Right cardiac atrium (tissue), 5 donors: ENCODE data around the gene IST1. TPM values are rescaled to one million over a fixed set of nuclear protein-coding genes. Genes with fewer than 3 reads are reported as not detected.

ENCODE experiments used
- ATAC-seq, 2 donors: fragments of 200-7000 bp; cut with Tn5 transposase; one replicate each; pipeline versions ENCODE4 v1.8.0 to v1.9.1; 2020; ENCODE audit warnings: moderate library complexity in 2 of 2, mild to moderate bottlenecking in 1 of 2
- DNase-seq, 3 donors: peaks; one replicate each; pipeline ENCODE4 v3.0.0-alpha.2; 2020
- H3K27ac ChIP-seq: one replicate; pipeline ENCODE4 v1.5.1; 2013; ENCODE audit warnings: mild to moderate bottlenecking, low read length, control low read depth, moderate library complexity
- H3K27me3 ChIP-seq: one replicate; pipeline ENCODE4 v1.6.1; 2013; ENCODE audit not compliant: control insufficient read depth, insufficient read depth
- H3K4me1 ChIP-seq: one replicate; pipeline ENCODE4 v1.6.1; 2013; ENCODE audit warnings: low read length; ENCODE audit not compliant: control insufficient read depth, insufficient read depth
- H3K4me3 ChIP-seq: one replicate; pipeline ENCODE4 v1.5.1; 2013; ENCODE audit warnings: low read length, control low read depth
- H3K9me3 ChIP-seq: one replicate; pipeline ENCODE4 v1.6.1; 2013; ENCODE audit warnings: low read length; ENCODE audit not compliant: control insufficient read depth
- WGBS: extraction: QIAGEN DNeasy Blood & Tissue Kit; methylation state at CpG from one replicate; pipeline ENCODE4 v1.1.7; 2013; 5-methylcytosine and 5-hydroxymethylcytosine counted together
- intact Hi-C, 4 donors: fragments of 100-400 bp; cut with DNase I; formaldehyde crosslinking; loops; one replicate each; pipeline versions ENCODE4 v1.11.0 to v1.14.0; 2022 to 2023
- polyA plus RNA-seq: library from polyadenylated mRNA; stranded (reverse); fragments of 200-250 nt; gene quantifications from one replicate; pipeline ENCODE4 v1.2.3, GENCODE V29; 2013
- total RNA-seq, 4 donors: library from RNA; stranded (reverse); fragmentation: NEBNext Ultra II Directional; extraction: Animal tissue kit (Norgen Biotek cat#: 25700); gene quantifications; one replicate each; pipeline ENCODE4 v1.2.1, GENCODE V29; 2021
- donor health status: healthy with polysubstance abuse.
- donor health status: DM: no; HTN: yes; CAD: no.
- donor health status: DM: no; HTN: no; CAD: no.
- donor health status: DM: no; HTN: yes; CAD: no; lungs with severe emphysema.
- donor health status: DM: yes; HTN: yes; CAD: no.

Gene IST1
- total and polyA plus RNA-seq, 5 donors = 89.5 to 148 (median 132) TPM

DNA sequence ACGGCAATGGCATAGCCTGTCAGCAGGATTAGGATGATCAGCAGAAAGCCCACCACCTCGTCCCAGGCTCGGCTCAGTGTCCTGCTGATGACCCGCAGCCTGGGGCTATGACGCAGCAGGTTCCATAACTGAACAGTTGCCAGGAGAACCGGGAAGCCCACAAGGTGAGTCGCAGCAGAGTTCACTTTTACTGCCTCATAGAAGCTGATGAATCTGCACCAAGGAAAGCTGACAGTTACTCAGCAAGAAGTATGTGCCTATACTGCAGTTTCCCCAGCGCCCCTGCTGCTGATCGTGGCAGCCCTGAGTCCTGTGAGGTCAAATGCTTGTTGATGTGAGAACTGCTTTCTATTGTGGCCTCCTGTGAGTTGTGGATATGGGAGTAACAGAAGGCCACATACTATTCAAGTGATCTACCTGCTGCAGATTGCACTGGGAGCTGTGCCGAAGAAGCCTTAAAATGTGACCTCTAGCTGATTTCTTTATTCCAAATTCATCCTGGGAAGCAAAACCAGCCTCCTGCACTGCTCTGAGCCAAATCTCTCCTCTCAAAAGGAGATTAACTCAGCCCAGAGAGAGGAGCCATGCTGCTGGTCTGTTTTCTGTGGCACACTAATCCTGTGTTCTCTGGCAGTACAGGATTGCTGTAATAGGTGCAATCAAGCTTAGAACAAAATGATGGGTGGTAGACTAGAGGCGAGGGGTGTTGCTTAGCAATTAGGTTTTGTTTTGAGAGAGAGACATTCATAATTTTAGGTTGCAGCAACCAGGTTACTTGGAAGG, 38.8 kb downstream of the IST1 start:
- H3K4me1 ChIP-seq = peaks cover 2% of the 10 kb centered on the region
- no peak overlapping the region for H3K4me3 ChIP-seq
- ATAC-seq = no peak
- no peak for DNase-seq
- intact Hi-C loops = no loop called here
- H3K27ac ChIP-seq = no peak overlapping the region
- 70% methylated on average over 11 of the region's 11 CpGs for WGBS
- no peaks in the 10 kb centered on the region for H3K9me3 ChIP-seq
- H3K27me3 ChIP-seq = no peaks in the 10 kb centered on the region

DNA sequence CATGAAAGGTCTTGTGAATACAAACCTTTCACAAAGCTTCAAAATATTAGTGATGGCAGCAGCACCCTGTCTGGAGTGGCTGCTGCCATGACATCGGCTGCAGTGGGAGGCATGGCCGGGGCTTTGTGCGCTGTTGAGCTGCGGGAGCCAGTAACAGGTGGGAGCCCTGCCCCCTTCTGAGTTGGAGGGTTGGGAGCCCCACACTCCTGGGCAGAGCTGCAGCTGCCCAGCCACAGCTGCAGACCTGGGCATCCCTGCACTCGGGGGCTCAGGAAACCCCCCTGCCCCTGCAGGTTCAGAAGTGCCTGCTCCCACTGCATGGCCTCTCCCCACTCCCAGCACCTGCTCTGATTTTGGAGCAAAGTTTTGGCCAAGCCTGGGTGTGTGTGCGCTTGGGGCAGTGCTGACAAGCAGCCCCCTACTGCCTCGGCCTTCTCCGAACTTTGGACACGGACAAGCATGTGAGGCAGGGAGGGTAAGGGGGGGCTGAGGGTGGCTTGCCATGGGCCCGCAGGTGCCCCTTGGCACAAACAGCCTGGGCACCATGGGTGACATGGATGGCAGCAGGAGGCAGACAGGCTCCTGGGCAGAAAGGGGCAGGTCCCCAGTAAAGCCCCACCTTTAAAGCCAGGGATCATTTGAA, 42.7 kb downstream of the IST1 start:
- Histone ChIP-seq H3K4me1 (no peaks in the 10 kb centered on the region), H3K9me3 (no peaks in the 10 kb centered on the region), H3K27me3 (no peaks in the 10 kb centered on the region), H3K4me3 (no peak overlapping the region), H3K27ac (no peak overlapping the region)
- intact Hi-C loops = no loop called here
- DNase-seq = peak in 1 of 3 donors; percentile 30
- peak in 1 of 2 donors; percentile 19 for ATAC-seq
- 82% methylated on average over 10 of the region's 10 CpGs for WGBS

DNA sequence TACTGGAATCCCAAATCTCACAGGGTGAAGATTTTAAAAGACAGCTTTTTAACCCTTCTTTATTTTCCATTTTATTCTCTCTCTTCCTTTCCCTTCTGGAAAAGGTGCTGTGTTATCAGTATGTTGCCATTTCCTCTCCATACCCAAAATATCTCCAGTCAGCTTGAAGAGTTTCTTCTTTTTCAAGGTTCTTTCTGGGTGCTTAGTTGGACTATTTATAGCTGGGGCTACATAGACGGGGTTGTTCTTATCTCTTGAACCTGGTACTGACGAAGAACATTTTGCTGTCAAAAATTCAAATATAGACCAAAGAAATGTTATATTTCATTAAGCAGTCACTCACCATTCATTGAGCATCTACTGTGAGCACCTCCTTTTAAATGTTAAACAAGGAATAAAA, 48.6 kb downstream of the IST1 start:
- DNase-seq (no peak), ATAC-seq (no peak)
- H3K4me1 ChIP-seq = no peaks in the 10 kb centered on the region
- no peak overlapping the region for H3K27ac ChIP-seq
- 10% methylated on average over 2 of the region's 2 CpGs for WGBS
- H3K4me3 ChIP-seq = no peak overlapping the region
- intact Hi-C loops = loop anchor here in 1 of 4 donors (10.0 kb wide), 1 partner anchor 59 kb away; the partner anchor contains the start of gene ZNF821
- H3K27me3 ChIP-seq = no peaks in the 10 kb centered on the region
- no peaks in the 10 kb centered on the region for H3K9me3 ChIP-seq

DNA sequence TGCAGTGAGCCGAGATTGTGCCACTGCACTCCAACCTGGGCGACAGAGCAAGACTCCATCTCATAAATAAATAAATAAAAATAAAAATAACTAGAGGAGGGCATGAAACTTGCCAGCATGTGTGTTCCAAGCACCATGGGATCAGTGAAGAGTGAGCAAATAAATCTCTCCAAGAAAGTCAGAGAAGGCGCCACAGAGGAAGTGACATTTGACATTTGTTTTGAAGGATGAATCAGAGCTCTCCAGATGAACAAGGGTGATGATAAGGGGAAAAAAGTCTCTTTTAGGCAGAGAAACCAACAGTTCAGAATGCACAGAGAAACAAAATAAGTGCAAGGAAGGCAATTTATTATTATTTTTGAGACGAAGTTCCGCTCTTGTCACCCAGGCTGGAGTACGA, 50.3 kb downstream of the IST1 start:
- no peaks in the 10 kb centered on the region for H3K9me3 ChIP-seq
- no peak for ATAC-seq
- H3K4me1 ChIP-seq = no peaks in the 10 kb centered on the region
- 69% methylated on average over 6 of the region's 6 CpGs for WGBS
- intact Hi-C loops = loop anchor here in 1 of 4 donors (10.0 kb wide), 1 partner anchor 61 kb away; the partner anchor contains the start of gene ZNF821
- H3K27me3 ChIP-seq = no peaks in the 10 kb centered on the region
- no peak overlapping the region for H3K4me3 ChIP-seq
- DNase-seq = no peak
- H3K27ac ChIP-seq = no peak overlapping the region

DNA sequence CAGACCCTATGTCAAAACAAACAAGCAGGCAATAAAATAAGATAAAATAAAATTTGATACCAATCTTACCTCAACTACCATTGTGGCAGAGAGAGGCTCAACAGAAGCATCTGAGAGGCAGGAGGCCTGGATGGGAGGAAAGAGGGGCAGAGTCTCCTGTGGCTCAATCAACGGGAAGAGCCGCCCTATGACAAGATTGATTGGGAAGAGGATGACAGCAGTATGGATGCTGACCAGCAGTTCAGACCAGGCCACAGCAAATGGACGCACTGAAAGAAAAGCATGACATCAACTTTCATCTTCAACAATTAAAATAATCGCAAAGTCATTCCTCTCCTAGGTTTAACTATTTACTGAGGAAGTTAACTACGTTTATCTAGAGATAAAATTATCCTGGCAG, 57.5 kb downstream of the IST1 start:
- intact Hi-C loops = no loop called here
- DNase-seq = no peak
- 39% methylated on average over 5 of the region's 5 CpGs for WGBS
- no peak for ATAC-seq
- Histone ChIP-seq H3K9me3 (no peaks in the 10 kb centered on the region), H3K4me3 (no peak overlapping the region), H3K27me3 (no peaks in the 10 kb centered on the region), H3K4me1 (no peaks in the 10 kb centered on the region), H3K27ac (no peak overlapping the region)

DNA sequence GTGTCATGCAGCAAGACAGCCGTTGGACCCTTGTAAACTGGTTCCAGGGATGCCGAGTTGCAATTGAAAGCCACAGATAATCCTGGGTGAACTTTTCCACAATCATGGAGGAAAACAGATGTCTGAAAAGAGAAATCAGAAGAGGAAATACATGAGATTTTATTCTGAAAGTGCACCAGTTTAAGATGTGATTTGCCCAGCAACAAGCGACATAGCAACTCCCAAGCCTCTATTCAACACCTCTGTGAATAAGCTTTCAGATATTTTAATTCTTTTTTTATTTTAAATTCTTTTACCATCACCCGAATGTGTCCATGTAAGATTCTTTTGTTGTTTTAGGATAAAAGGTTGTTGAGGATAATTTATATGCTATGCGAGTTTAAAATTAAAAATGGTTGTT, 58.8 kb downstream of the IST1 start:
- ATAC-seq (no peak), DNase-seq (no peak)
- no peaks in the 10 kb centered on the region for H3K9me3 ChIP-seq
- WGBS = 71% methylated on average over 5 of the region's 5 CpGs
- intact Hi-C loops = no loop called here
- no peak overlapping the region for H3K27ac ChIP-seq
- no peak overlapping the region for H3K4me3 ChIP-seq
- H3K4me1 ChIP-seq = no peaks in the 10 kb centered on the region
- no peaks in the 10 kb centered on the region for H3K27me3 ChIP-seq

DNA sequence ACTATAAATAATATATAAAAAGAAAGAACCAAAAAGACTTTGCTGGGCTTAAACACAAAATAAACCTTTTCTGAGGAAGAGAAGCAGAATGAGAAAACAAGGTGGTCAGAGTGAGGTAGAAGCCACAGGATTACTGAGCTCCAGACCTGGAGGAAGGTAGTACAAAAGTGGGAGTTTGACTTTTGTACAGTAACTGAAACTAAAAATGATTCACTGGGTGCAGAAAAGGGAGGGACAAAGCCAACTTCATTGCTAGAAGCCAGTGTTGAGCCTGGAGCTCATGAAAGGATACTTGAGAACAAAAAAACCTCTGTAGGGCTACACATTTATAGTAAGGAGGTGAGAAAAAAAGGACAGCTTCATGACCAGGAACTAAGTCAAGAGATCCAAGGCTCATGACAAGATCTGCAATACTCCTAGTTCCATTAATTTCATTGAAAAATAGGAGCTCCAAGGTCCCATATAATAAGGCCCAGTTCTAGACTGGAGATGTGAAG, 59.4 kb downstream of the IST1 start:
- H3K4me1 ChIP-seq = no peaks in the 10 kb centered on the region
- H3K27ac ChIP-seq = no peak overlapping the region
- ATAC-seq (no peak), DNase-seq (no peak)
- no peaks in the 10 kb centered on the region for H3K27me3 ChIP-seq
- intact Hi-C loops = no loop called here
- no peaks in the 10 kb centered on the region for H3K9me3 ChIP-seq
- no peak overlapping the region for H3K4me3 ChIP-seq

DNA sequence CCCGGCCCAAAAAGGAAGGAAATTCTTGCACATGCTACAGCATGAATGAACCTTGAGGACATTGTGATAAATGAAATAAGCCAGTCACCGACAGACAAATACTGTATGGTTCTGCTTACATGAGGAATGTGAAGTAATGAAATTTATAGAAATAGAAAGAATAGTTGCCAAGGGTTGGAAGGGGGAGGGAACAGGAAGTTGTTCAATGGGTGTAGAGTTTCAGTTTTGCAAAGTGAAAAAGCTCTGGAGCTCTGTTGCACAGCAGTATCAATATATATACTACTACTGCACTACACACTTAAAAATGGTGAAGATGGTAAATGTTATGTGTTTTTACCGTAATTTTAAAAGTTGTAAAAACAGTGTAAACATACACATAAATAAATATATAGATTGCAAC, 61.2 kb downstream of the IST1 start:
- intact Hi-C loops = no loop called here
- H3K4me1 ChIP-seq = no peaks in the 10 kb centered on the region
- H3K27ac ChIP-seq = no peak overlapping the region
- H3K9me3 ChIP-seq = no peaks in the 10 kb centered on the region
- DNase-seq (no peak), ATAC-seq (no peak)
- no peaks in the 10 kb centered on the region for H3K27me3 ChIP-seq
- H3K4me3 ChIP-seq = no peak overlapping the region
- WGBS = 64% methylated on average over 3 of the region's 3 CpGs

DNA sequence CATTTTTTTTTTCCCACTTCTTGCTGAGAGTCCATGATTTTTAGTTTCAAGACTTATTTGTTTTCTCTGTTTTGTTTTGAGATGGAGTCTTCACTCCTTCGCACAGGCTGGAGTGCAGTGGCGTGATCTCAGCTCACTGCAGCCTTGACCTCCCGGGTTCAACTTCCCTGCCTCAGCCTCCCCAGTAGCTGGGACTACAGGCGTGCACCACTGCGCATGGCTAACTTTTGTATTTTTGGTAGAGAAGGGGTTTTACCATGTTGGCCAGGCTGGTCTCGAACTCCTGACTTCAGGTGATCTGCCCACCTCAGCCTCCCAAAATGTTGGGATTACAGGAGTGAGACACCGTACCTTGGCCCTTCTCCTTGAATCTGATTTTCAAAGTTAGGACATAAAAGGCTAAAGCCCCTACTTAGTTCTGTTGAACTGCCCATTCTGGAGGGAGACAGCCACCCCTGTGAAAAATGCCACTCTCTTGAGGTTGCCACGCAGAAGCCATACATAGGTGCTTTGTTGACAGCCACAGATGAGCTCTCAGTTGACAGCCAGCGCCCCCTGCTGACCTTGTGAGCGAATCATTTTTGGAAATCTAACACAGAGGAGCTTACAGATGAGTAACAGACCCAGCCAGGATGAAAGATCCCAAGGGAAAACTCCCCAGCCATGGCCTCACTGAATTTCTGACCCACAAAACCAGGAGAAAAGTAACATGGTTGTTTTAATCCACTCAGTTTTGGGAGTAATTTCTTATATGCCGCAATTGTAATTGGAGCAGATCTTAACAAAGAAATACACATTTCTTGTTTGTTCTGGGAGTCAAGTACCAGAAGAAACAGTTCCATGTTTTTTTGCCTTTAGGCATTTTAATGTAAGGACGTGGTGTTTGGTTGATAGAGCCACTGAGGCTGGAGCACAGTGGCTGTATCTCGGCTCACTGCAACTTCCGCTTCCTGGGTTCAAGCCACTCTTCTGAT, 66.0 kb downstream of the IST1 start:
- Histone ChIP-seq H3K4me1 (no peaks in the 10 kb centered on the region), H3K27me3 (no peaks in the 10 kb centered on the region), H3K27ac (no peak overlapping the region), H3K4me3 (no peak overlapping the region), H3K9me3 (no peaks in the 10 kb centered on the region)
- 53% methylated on average over 14 of the region's 14 CpGs for WGBS
- DNase-seq = peak; percentile 84 to 90 (median 89)
- intact Hi-C loops = loop anchor here in 2 of 4 donors (5.0 to 10.0 kb wide), 2 partner anchors 77 to 214 kb away; partner anchors contain the start of gene ZNF821 (in 1 of the 2)
- peak; percentile 86 to 96 for ATAC-seq

DNA sequence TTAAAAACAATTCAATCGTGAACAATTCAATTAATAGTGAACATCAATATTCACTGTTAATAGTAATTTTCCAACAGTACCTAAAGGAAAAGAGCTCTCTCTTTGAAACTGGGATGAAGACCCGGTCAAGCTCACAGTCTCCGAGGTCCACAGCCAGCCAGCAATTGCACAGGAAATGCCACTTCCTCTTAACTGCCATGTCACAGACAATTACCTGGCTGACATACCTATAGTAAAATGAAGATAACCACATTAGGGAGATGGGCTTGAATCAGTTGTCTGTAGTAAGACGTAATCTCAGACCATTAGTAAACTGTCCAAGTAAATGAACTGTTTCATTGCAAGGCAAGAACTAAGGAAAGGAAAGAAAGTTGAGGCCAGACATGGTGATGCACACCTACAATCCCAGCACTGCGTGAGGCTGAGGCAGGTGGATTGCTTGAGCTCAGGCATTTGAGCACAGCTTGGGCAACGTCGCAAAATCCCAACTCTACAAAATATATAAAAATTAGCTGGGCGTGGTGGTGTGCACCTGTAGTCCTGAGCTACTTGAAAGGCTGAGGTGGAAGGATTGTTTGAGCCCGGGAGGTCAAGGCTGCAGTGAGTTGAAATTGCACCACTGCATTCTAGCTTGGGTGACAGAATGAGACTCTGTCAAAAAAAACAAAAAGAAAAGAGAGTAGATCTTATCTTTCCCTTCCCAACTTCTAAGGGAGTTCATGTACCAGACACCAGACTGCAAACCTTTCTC, 68.0 kb downstream of the IST1 start:
- H3K27ac ChIP-seq = no peak overlapping the region
- intact Hi-C loops = loop anchor here in 2 of 4 donors (5.0 to 10.0 kb wide), 2 partner anchors 78 to 216 kb away; partner anchors contain the start of gene ZNF821 (in 1 of the 2)
- H3K27me3 ChIP-seq = no peaks in the 10 kb centered on the region
- no peaks in the 10 kb centered on the region for H3K9me3 ChIP-seq
- 78% methylated on average over 9 of the region's 9 CpGs for WGBS
- no peak overlapping the region for H3K4me3 ChIP-seq
- H3K4me1 ChIP-seq = no peaks in the 10 kb centered on the region
- DNase-seq = no peak
- no peak for ATAC-seq
